Measurements from ENCODE around the gene TRAF3IP3. TPM values are rescaled to one million over a fixed set of nuclear protein-coding genes. Genes with fewer than 3 reads are reported as not detected.

The TRAF3IP3 gene
- total RNA-seq, 1 donor from 2014 or later, result not detected

DNA sequence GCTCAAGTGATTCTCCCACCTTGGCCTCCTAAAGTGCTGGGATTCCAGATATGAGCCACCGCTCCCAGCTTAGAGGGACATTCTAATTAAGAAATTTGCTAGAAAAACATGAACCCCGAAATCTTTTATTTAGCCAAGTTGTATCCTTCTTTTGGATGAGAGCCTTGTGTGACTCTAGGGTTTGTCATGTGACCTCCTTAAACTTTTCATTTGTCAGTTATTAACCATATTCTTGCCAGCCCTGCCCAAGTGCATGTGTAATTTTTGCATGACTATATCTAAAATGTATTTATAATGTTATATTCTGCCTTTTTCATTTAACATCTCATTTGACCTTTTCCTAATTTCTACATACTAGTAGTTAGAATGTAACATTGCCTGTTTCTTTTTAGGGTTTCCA, 73.9 kb downstream of the TRAF3IP3 start:
- H3K27me3 ChIP-seq, result peaks cover 8% of the 10 kb centered on the region
- H3K79me2 ChIP-seq (ENCODE audit: low read depth), result peaks cover 19% of the 10 kb centered on the region
- no peak overlapping the region for H3K27ac Mint-ChIP-seq
- no peak overlapping the region for H2AFZ ChIP-seq (replicated peaks)
- H3K4me3 ChIP-seq, result no peak overlapping the region
- H3K4me1 ChIP-seq, result no peaks in the 10 kb centered on the region
- no peak overlapping the region for H3K4me2 ChIP-seq
- DNase-seq (ENCODE audit: low spot score), result no peak
- H3K27me3 Mint-ChIP-seq (ENCODE audit: insufficient read depth, low read depth), result peaks cover 5% of the 10 kb centered on the region
- H4K20me1 ChIP-seq (ENCODE audit: low read depth), result no peaks in the 10 kb centered on the region
- no peak overlapping the region for H3K27ac ChIP-seq
- H3K36me3 ChIP-seq, result peaks cover 6% of the 10 kb centered on the region
- peak overlapping the region; percentile 54 for H3K4me3 Mint-ChIP-seq
- TF ChIP-seq, protein P1, sequence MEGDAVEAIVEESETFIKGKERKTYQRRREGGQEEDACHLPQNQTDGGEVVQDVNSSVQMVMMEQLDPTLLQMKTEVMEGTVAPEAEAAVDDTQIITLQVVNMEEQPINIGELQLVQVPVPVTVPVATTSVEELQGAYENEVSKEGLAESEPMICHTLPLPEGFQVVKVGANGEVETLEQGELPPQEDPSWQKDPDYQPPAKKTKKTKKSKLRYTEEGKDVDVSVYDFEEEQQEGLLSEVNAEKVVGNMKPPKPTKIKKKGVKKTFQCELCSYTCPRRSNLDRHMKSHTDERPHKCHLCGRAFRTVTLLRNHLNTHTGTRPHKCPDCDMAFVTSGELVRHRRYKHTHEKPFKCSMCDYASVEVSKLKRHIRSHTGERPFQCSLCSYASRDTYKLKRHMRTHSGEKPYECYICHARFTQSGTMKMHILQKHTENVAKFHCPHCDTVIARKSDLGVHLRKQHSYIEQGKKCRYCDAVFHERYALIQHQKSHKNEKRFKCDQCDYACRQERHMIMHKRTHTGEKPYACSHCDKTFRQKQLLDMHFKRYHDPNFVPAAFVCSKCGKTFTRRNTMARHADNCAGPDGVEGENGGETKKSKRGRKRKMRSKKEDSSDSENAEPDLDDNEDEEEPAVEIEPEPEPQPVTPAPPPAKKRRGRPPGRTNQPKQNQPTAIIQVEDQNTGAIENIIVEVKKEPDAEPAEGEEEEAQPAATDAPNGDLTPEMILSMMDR (IDR thresholded peaks at IDR 0.05), result no peak
- TF ChIP-seq EZH2phosphoT487 (IDR thresholded peaks at IDR 0.05), result no peak
- H3K4me1 Mint-ChIP-seq, result peaks cover 15% of the 10 kb centered on the region
- H3K9me3 Mint-ChIP-seq, result no peaks in the 10 kb centered on the region
- peaks cover 10% of the 10 kb centered on the region for H3K36me3 Mint-ChIP-seq
- no peak overlapping the region for H3K9ac ChIP-seq
- no peaks in the 10 kb centered on the region for H3K9me3 ChIP-seq (ENCODE audit: low read depth)
- H3F3A ChIP-seq (ENCODE audit: low read depth), result peaks cover 4% of the 10 kb centered on the region

DNA sequence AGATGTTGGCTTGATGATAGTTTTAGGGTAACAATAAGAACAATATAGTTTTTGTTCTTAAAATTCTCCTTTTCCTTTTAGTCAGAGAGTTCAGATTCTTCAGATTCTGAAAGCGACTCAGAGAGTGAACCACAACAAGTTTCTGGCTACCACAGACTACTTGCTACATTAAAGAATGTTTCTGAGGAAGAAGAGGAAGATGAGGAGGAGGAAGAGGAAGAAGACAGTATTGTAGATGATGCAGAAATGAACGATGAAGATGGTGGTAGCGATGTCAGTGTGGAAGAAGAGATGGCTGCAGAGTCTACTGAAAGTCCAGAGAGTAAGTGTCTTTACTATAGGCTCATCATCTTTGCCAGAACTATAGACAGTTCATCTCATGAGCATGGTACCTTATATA, 74.9 kb downstream of the TRAF3IP3 start:
- Histone ChIP-seq H3K9me3 (ENCODE audit: low read depth) (no peaks in the 10 kb centered on the region), H4K20me1 (ENCODE audit: low read depth) (no peaks in the 10 kb centered on the region), H3F3A (ENCODE audit: low read depth) (peaks cover 4% of the 10 kb centered on the region), H3K4me3 (no peak overlapping the region), H3K4me2 (no peak overlapping the region), H3K36me3 (peaks cover 6% of the 10 kb centered on the region), H3K79me2 (ENCODE audit: low read depth) (peaks cover 19% of the 10 kb centered on the region), H2AFZ (replicated peaks) (no peak overlapping the region), H3K9ac (no peak overlapping the region), H3K4me1 (no peaks in the 10 kb centered on the region), H3K27ac (no peak overlapping the region), H3K27me3 (no peaks in the 10 kb centered on the region)
- TF ChIP-seq, protein P1 (IDR thresholded peaks at IDR 0.05), result no peak
- TF ChIP-seq EZH2phosphoT487 (IDR thresholded peaks at IDR 0.05), result no peak
- TF ChIP-seq EZH2 (IDR thresholded peaks at IDR 0.05), result no peak
- H3K9me3 Mint-ChIP-seq, result no peaks in the 10 kb centered on the region
- peaks cover 13% of the 10 kb centered on the region for H3K36me3 Mint-ChIP-seq
- no peak overlapping the region for H3K4me3 Mint-ChIP-seq
- peaks cover 15% of the 10 kb centered on the region for H3K4me1 Mint-ChIP-seq
- no peak for DNase-seq (ENCODE audit: low spot score)
- H3K27me3 Mint-ChIP-seq (ENCODE audit: insufficient read depth, low read depth), result peaks cover 5% of the 10 kb centered on the region
- no peak overlapping the region for H3K27ac Mint-ChIP-seq

DNA sequence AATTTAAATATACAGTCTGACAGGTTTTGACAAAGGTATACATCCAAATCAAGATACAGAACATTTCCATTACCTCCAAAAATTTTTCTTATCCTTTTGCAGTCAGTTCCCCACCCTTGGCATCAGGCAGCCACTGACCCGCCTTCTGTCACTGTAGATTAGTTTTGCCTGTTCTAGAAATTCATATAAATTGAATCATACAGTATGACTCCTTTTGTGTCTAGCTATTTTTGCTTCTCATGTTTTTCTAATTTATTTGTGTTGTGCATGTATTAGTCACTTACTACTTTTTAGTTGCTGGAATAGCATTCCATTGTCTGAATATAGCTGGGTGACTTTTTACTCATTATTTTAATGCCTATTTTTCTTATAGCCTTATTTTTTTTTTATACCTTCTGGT, 75.8 kb downstream of the TRAF3IP3 start:
- H3K4me3 Mint-ChIP-seq, result no peak overlapping the region
- Histone ChIP-seq H3K36me3 (peaks cover 6% of the 10 kb centered on the region), H3K4me2 (no peak overlapping the region)

More for the DNA sequence above, 75.8 kb downstream of the TRAF3IP3 start:
- Histone ChIP-seq H3K27ac (no peak overlapping the region), H3F3A (ENCODE audit: low read depth) (peaks cover 4% of the 10 kb centered on the region), H3K4me3 (no peak overlapping the region), H3K79me2 (ENCODE audit: low read depth) (peaks cover 19% of the 10 kb centered on the region), H3K4me1 (no peaks in the 10 kb centered on the region), H2AFZ (replicated peaks) (no peak overlapping the region), H3K9ac (no peak overlapping the region), H3K27me3 (no peaks in the 10 kb centered on the region), H3K9me3 (ENCODE audit: low read depth) (no peaks in the 10 kb centered on the region), H4K20me1 (ENCODE audit: low read depth) (no peaks in the 10 kb centered on the region)
- peaks cover 13% of the 10 kb centered on the region for H3K36me3 Mint-ChIP-seq
- no peak for DNase-seq (ENCODE audit: low spot score)
- TF ChIP-seq EZH2phosphoT487 (IDR thresholded peaks at IDR 0.05) (no peak), EZH2 (IDR thresholded peaks at IDR 0.05) (no peak)
- TF ChIP-seq, protein P1 (IDR thresholded peaks at IDR 0.05), result no peak
- peaks cover 5% of the 10 kb centered on the region for H3K27me3 Mint-ChIP-seq (ENCODE audit: insufficient read depth, low read depth)
- H3K27ac Mint-ChIP-seq, result no peak overlapping the region
- no peaks in the 10 kb centered on the region for H3K9me3 Mint-ChIP-seq
- H3K4me1 Mint-ChIP-seq, result peaks cover 15% of the 10 kb centered on the region

Other genes starting within 250 kb of the TRAF3IP3 start
- gene CAMK1G, start 172.3 kb upstream of the TRAF3IP3 start, total RNA-seq (ENCODE audit: low replicate concordance), result 3.6 and 4.3 TPM in 2 replicates
- 0.19 TPM in 1 of 2 replicates, not detected in the other for gene LAMB3, start 103.6 kb upstream of the TRAF3IP3 start, total RNA-seq (ENCODE audit: low replicate concordance)
- gene G0S2, start 80.6 kb upstream of the TRAF3IP3 start, total RNA-seq (ENCODE audit: low replicate concordance), result 0.93 TPM in 1 of 2 replicates, not detected in the other
- gene HSD11B1, start 51.2 kb upstream of the TRAF3IP3 start, total RNA-seq (ENCODE audit: low replicate concordance), result not detected in 2 replicates
- gene C1orf74, start 28.5 kb downstream of the TRAF3IP3 start, total RNA-seq (ENCODE audit: low replicate concordance), result 6.9 and 7.7 TPM in 2 replicates
- 0.34 and 3.3 TPM in 2 replicates for gene IRF6, start 50.1 kb downstream of the TRAF3IP3 start, total RNA-seq (ENCODE audit: low replicate concordance)
- gene UTP25, start 71.9 kb downstream of the TRAF3IP3 start, total RNA-seq (ENCODE audit: low replicate concordance), result 5.9 and 6.4 TPM in 2 replicates
- gene SYT14, start 182.2 kb downstream of the TRAF3IP3 start, total RNA-seq (ENCODE audit: low replicate concordance), result 8.9 and 16.1 TPM in 2 replicates

Measured in neural progenitor cell (in vitro differentiated cells).